ENCODE measurements around the gene ADD1.

DNA sequence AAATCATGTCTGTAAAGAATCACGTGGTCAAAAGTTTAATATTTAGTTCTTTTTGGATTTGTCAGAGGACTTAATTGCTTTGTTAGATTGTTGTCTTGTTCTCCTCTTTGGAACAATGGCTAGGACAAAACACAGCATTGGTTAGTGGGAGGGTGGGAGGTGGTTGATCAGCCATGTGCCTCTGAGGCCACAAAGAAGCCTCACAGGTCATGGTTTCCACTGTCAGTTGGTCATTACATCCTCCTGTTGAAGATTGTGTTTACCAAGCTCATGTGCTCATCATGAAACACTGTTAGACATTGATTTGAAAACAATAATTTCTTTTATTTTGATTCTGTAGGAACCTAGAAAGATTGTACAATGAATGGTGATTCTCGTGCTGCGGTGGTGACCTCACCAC lies 31.9 kb downstream of the ADD1 start:
- TF ChIP-seq, protein P1, sequence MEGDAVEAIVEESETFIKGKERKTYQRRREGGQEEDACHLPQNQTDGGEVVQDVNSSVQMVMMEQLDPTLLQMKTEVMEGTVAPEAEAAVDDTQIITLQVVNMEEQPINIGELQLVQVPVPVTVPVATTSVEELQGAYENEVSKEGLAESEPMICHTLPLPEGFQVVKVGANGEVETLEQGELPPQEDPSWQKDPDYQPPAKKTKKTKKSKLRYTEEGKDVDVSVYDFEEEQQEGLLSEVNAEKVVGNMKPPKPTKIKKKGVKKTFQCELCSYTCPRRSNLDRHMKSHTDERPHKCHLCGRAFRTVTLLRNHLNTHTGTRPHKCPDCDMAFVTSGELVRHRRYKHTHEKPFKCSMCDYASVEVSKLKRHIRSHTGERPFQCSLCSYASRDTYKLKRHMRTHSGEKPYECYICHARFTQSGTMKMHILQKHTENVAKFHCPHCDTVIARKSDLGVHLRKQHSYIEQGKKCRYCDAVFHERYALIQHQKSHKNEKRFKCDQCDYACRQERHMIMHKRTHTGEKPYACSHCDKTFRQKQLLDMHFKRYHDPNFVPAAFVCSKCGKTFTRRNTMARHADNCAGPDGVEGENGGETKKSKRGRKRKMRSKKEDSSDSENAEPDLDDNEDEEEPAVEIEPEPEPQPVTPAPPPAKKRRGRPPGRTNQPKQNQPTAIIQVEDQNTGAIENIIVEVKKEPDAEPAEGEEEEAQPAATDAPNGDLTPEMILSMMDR (IDR thresholded peaks at IDR 0.05): no peak
- no peak for TF ChIP-seq POLR2A (IDR thresholded peaks at IDR 0.05)

Data from heart left ventricle (tissue), 13 donors.